ENCODE measurements around the gene PLCB1. TPM values are rescaled to one million over a fixed set of nuclear protein-coding genes. Genes with fewer than 3 reads are reported as not detected.

The PLCB1 gene
- total and polyA plus RNA-seq, 2 of the 4 experiments (the other 2 are of a cell fraction): 5.6 to 16.1 TPM

DNA sequence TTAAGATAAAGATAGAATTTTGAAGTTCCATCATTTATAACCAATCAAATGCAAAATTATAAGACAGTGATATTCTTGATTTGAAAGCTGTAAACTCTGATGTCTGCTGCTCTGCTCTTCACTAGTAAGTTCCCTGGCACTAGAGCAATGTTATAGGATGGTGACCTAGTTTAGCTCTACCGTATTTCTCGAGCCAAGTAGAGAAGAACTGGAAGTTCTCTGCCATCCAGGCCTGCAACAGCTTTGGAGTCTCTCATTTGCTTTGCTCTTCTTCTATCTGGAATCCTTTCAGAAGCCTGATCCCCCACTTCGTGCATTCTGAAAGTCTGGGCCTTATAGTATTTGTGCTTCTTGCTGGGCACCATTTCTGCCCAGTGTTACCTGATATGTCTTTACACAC lies 100.3 kb downstream of the PLCB1 start:
- H3K9me3 ChIP-seq (ENCODE audit: control insufficient read depth, insufficient read depth, low read length): no peaks in the 10 kb centered on the region
- no peak overlapping the region for H2AFZ ChIP-seq (replicated peaks; ENCODE audit: low read length, poor library complexity)
- H2BK5ac ChIP-seq (ENCODE audit: low read depth, low read length, poor library complexity, severe bottlenecking): no peak overlapping the region
- H3K36me3 ChIP-seq (ENCODE audit: control insufficient read depth, insufficient read depth, low read length): no peaks in the 10 kb centered on the region
- H3K4me2 ChIP-seq (ENCODE audit: low read depth, low read length): no peak overlapping the region
- H3K27ac ChIP-seq (ENCODE audit: insufficient read depth, low read length): no peak overlapping the region
- H2BK20ac ChIP-seq (ENCODE audit: low read depth, low read length): no peak overlapping the region
- H2AK9ac ChIP-seq (replicated peaks; ENCODE audit: low read depth, low read length, poor library complexity): no peak overlapping the region
- peaks cover 2 to 13% of the 10 kb centered on the region in 2 experiments; a peak in 2 of 4 replicates for H3K79me1 ChIP-seq (ENCODE audit: low read depth in 1 of 2, low read length in 2 of 2)
- ATAC-seq (ENCODE audit: low read depth) (no peak), DNase-seq (no peak)
- no peak overlapping the region for H3K4me3 ChIP-seq (ENCODE audit: insufficient read depth, low read depth, low read length)
- ChIA-PET POLR2A (ENCODE audit: unreplicated experiment) (no interaction called here), CTCF (interaction anchor here (0.7 kb wide), 1 partner anchor 17 kb away, joined by 3 read pairs; no protein-coding TSS in a partner anchor)
- no peak overlapping the region for H4K5ac ChIP-seq (ENCODE audit: low read depth, low read length)
- H3K23ac ChIP-seq (ENCODE audit: low read depth, low read length): no peak overlapping the region
- H3K27me3 ChIP-seq (ENCODE audit: control insufficient read depth, insufficient read depth, low read length): no peaks in the 10 kb centered on the region
- H2AK5ac ChIP-seq (ENCODE audit: low read depth, low read length): no peak overlapping the region
- dilution Hi-C loops (cut with HindIII; ENCODE audit: low sequenced_read_pairs, unreplicated experiment): no loop called here
- H3K4ac ChIP-seq (ENCODE audit: low read depth, low read length): no peak overlapping the region
- no peak overlapping the region for H3K56ac ChIP-seq (ENCODE audit: extremely low read depth, insufficient read depth, low read length)
- no peak for TF ChIP-seq RAD21 (IDR thresholded peaks at IDR 0.05; ENCODE audit: low read length)
- TF ChIP-seq POLR2A (IDR thresholded peaks at IDR 0.05; ENCODE audit: low read depth, low read length): no peak
- no peak for TF ChIP-seq CHD1 (IDR thresholded peaks at IDR 0.05; ENCODE audit: low read depth, low read length)
- TF ChIP-seq MXI1 (IDR thresholded peaks at IDR 0.05; ENCODE audit: borderline replicate concordance, low read depth, low read length): no peak
- TF ChIP-seq RFX5 (IDR thresholded peaks at IDR 0.05; ENCODE audit: low read depth, low read length): no peak
- TF ChIP-seq FOS (IDR thresholded peaks at IDR 0.05; ENCODE audit: low read depth, low read length): no peak
- no peak for TF ChIP-seq CEBPB (IDR thresholded peaks at IDR 0.05; ENCODE audit: low read depth, low read length)
- no peak for TF ChIP-seq CTCF (conservative IDR thresholded peaks at IDR 0.05; ENCODE audit: low read depth, low read length)
- TF ChIP-seq ELK1 (IDR thresholded peaks at IDR 0.05; ENCODE audit: borderline replicate concordance, low read depth, low read length): no peak
- TF ChIP-seq MAZ (IDR thresholded peaks at IDR 0.05; ENCODE audit: borderline replicate concordance, low read depth, low read length): no peak
- TF ChIP-seq RCOR1 (IDR thresholded peaks at IDR 0.05; ENCODE audit: insufficient replicate concordance, low read length): no peak
- TF ChIP-seq NFE2L2 (IDR thresholded peaks at IDR 0.05; ENCODE audit: low read depth, low read length): no peak
- no peak for TF ChIP-seq BHLHE40 (IDR thresholded peaks at IDR 0.05; ENCODE audit: low read depth, low read length)
- TF ChIP-seq USF2 (IDR thresholded peaks at IDR 0.05; ENCODE audit: low read depth, low read length): no peak
- no peak for TF ChIP-seq MAFK (IDR thresholded peaks at IDR 0.05; ENCODE audit: low read depth, low read length)
- TF ChIP-seq SMC3 (IDR thresholded peaks at IDR 0.05; ENCODE audit: low read depth, low read length): no peak
- H4K20me1 ChIP-seq (ENCODE audit: insufficient read depth, low read length): no peaks in the 10 kb centered on the region
- H2BK120ac ChIP-seq (ENCODE audit: low read depth, low read length): no peak overlapping the region
- no TSS peak for BruUV-seq (replicated peaks)
- no peak overlapping the region for H3K18ac ChIP-seq (ENCODE audit: low read depth, low read length)
- no peak overlapping the region for H2BK15ac ChIP-seq (ENCODE audit: low read depth, low read length)
- no peak overlapping the region for H4K8ac ChIP-seq (ENCODE audit: low read depth in 2 of 2, low read length in 2 of 2)
- no peak overlapping the region for H3K14ac ChIP-seq (replicated peaks; ENCODE audit: low read depth, low read length)
- 100% methylated on average over 1 of the region's 3 CpGs; no CpG with 5 or more reads in 1 of the 2 experiments for WGBS, 2 experiments (ENCODE audit: extremely low coverage in 2 of 2, insufficient read length in 1 of 2)
- 0 out of 2 replicates have a peak, but pooled peaks cover 2% of the 10 kb centered on the region for H3K4me1 ChIP-seq (ENCODE audit: control insufficient read depth, insufficient read depth, low read length)
- in situ Hi-C loops (cut with MboI; ENCODE audit: low sequenced_read_pairs): no loop called here
- H4K91ac ChIP-seq (ENCODE audit: insufficient read depth, low read depth, low read length): no peak overlapping the region
- no peak overlapping the region for H3K9ac ChIP-seq (ENCODE audit: low read depth, low read length)
- intact Hi-C loops (cut with micrococcal nuclease): loop anchor here (5.0 kb wide), 1 partner anchor 35 kb away; no protein-coding TSS in a partner anchor
- peaks cover under 1% of the 10 kb centered on the region; the same call in 1 of the 2 replicates for H3K9me1 ChIP-seq (ENCODE audit: insufficient read depth, low read length)
